GM11168 (cell line): ENCODE measurements around the gene CUZD1.

ENCODE experiments used
- in situ Hi-C: fragments of 300-500 bp; cut with MboI; formaldehyde crosslinking; loops from one replicate; pipeline ENCODE4 v1.12.0; 2022; ENCODE audit warnings: low sequenced_read_pairs; ENCODE audit not compliant: unreplicated experiment

CUZD1 gene

GRCh38 chr10:122822973-122823690, 22.5 kb downstream of the CUZD1 start:
- in situ Hi-C loops, result no loop called here

DNA sequence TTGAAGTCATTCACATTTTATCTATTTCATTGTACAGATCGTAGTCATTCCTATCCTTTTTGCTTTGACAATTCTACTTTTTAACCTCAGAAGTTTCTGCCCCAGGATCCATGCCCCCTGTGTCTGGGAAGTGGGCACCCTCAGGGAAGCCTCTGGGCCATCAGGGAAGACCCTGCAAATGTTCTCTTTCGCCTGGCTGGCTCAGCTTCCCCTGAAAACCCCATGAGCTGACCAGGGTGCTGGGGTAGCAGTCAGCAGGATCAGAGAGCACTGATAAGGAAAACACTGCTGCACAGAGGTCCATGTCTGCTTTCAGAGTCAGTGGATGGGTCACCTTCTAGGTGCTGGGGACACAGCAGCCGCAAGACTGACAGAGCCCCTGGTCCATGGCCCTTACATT, 23.8 kb downstream of the CUZD1 start:
- in situ Hi-C loops, result no loop called here

DNA sequence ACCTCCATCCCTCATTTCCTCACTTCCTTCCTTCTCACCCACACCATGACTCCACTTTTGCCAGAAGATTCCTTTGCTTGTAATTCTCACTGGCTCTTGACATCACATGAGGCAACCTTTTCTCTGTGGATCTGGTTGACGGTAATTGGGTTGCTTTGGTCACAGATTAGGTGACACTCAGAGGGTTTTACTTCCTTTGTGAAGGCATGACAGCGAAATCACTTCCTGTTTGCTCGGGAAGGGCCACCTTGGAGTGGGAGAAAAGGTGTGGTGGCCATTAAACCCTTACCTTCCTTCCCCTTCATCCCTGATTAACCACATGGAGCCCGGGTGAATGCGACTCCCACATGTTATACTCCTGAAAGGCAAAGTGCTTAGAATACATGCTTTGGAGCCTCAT, 30.2 kb downstream of the CUZD1 start:
- in situ Hi-C loops, result no loop called here

GRCh38 chr10:122814493-122814892, 31.2 kb downstream of the CUZD1 start:
- in situ Hi-C loops, result no loop called here

GRCh38 chr10:122812751-122813150, 32.9 kb downstream of the CUZD1 start:
- in situ Hi-C loops, result no loop called here

GRCh38 chr10:122802282-122802681, 43.4 kb downstream of the CUZD1 start:
- in situ Hi-C loops, result no loop called here

DNA sequence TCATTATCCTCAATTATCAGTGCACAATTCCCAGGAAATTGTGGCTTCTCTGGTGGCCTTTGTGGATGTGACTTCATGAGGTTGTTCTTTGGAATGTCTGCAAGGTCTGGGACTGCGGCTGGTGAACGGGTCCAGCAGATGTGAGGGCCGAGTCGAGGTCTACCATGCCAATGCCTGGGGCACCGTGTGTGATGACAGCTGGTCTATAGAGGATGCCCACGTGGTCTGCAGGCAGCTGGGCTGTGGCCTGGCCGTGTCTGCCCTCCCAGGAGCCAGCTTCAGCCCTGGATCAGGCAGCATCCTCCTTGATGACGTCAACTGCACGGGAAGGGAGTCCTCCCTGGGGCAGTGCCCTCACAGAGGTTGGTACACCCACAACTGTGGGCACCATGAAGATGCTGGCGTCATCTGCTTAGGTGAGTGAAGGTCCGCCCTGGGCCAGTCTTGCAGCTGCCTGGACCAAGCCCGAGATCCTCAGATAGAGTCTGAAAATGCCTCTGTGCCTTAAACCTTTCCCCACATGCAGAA, 46.9 kb downstream of the CUZD1 start:
- in situ Hi-C loops, result no loop called here

DNA sequence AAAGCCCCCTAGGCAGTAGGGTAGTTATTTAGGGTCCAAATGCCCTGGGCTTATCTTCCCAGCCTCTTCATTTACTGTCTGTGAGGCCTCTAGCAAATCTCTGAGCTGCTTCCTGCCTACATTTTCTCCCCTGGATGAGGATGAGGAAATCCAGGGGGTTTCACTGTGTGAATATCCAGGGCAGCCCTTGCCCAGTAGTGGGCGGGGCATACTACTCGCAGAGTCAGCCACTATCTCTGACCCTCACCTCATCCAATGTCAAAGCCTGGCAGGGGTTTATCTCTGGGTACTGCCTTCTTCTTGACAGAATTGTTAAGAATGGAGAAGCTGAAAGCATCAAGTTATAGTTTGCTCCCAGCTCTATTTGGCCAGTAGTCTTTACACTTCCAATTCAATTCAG, 48.9 kb downstream of the CUZD1 start:
- in situ Hi-C loops, result no loop called here

DNA sequence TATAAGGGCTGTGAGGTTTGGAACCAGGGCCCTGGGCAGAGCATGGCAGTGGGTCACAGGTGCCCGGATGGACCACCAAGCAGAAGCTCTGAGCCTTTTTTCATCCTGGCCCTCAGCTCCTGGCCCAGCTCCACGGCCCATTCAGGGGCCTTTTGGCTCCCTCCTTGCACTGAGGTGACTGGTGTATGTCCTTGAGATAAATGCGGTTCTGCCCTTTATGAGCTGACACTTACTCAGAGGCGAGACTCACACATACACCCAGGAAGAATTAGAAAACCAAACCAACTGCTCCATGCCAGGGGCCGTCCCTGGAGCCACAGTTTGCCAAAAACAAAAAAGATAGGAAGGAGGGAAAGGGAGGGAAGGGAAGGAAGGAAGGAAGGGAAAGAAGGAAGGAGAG, 49.7 kb downstream of the CUZD1 start:
- in situ Hi-C loops, result no loop called here

GRCh38 chr10:122786269-122786668, 59.4 kb downstream of the CUZD1 start:
- in situ Hi-C loops, result no loop called here

DNA sequence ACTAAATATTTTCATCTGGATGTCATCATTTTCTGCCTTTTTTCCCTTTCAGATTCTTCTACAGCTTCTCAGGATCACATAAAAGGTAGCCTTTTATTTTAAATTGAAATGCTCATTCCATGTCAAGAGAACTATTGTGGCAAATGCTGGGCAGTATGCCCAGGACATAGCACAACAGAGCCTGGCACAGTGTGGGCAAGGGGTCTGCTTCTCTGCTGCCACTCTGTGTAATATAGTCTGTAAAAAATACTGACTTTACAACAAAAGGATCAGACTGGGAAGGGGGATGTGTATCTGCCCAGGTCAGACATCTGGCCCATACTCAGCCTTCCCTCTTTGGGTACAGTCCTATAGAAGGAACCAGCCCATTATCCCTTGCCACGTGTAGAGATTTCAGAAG, 62.7 kb downstream of the CUZD1 start:
- in situ Hi-C loops, result no loop called here
